Vagina (tissue), 2 donors: Measurements from ENCODE around the gene MRPL28.
"Not testable (repeated sequence)": the region's sequence is repeated elsewhere in the genome, so short reads cannot be mapped to it uniquely, and the experiment has no call there.

ENCODE experiments used
- POLR2A ChIP-seq, 2 donors: fragments of 450-650 bp; IDR thresholded peaks; one replicate each; pipeline ENCODE4 v1.6.1; 2017; ENCODE audit warnings: antibody characterized with exemption in 2 of 2, mild to moderate bottlenecking in 2 of 2, moderate library complexity in 2 of 2
- POLR2AphosphoS5 ChIP-seq, 2 donors: sonication (generic); formaldehyde crosslinking; IDR thresholded peaks; one replicate each; pipeline ENCODE4 v1.9.0; 2017; ENCODE audit warnings: antibody characterized with exemption in 2 of 2, mild to moderate bottlenecking in 2 of 2, low read depth in 1 of 2; ENCODE audit not compliant: insufficient read depth in 1 of 2

- not testable (repeated sequence) for TF ChIP-seq POLR2A (IDR thresholded peaks at IDR 0.05); POLR2AphosphoS5 (IDR thresholded peaks at IDR 0.05; ENCODE audit: insufficient read depth in 1 of 2, low read depth in 1 of 2)
These were observed 28.4 kb downstream of the MRPL28 start for GRCh38 chr16:341974-342336.
